Stimulated activated CD8-positive, alpha-beta memory T cell treated with anti-CD3 and anti-CD28 coated beads, Interleukin-12 subunit alpha, Interleukin-12 subunit beta, amount 100 ng/mL, for 1 hour (primary cell): Measurements from ENCODE around the gene ZBTB7C.

Source experiments
- DNase-seq: peaks from one replicate; pipeline ENCODE4 v3.0.0-alpha.2; 2020; ENCODE audit warnings: low read depth

Gene ZBTB7C

DNA sequence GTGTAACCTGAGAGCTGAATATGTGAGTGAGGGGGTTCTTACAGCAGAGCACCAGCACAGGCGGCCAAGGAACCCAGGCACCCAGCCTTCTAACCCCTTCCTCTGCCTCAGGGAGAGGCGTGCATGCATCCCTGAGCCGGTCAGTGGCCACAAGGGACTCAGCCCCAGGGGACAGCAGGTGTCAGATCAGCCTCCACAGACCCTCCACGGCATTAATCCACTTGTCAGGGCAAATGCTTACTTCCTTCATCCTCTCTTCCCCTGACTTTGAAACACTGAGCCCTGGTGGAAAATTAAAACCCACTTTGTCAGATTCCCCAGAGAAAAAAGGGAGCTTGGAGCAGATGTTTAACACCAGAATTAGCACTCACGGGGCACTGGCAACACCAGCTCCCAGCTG, 418.2 kb downstream of the ZBTB7C start:
- no peak for DNase-seq

DNA sequence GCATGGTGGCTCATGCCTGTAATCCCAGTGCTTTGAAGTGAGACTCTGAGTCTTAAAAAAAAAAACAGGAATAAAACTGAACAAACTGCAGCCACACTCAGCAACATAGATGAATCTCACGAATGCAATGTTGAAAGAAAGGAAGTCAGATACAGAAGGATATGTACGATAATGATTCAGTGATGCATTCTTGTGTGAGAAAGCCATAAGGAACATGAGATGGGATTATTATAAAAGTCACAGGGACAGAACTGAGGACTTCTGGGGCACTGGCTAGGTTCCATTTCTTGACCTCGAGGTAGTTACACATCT, 421.8 kb downstream of the ZBTB7C start:
- no peak for DNase-seq

DNA sequence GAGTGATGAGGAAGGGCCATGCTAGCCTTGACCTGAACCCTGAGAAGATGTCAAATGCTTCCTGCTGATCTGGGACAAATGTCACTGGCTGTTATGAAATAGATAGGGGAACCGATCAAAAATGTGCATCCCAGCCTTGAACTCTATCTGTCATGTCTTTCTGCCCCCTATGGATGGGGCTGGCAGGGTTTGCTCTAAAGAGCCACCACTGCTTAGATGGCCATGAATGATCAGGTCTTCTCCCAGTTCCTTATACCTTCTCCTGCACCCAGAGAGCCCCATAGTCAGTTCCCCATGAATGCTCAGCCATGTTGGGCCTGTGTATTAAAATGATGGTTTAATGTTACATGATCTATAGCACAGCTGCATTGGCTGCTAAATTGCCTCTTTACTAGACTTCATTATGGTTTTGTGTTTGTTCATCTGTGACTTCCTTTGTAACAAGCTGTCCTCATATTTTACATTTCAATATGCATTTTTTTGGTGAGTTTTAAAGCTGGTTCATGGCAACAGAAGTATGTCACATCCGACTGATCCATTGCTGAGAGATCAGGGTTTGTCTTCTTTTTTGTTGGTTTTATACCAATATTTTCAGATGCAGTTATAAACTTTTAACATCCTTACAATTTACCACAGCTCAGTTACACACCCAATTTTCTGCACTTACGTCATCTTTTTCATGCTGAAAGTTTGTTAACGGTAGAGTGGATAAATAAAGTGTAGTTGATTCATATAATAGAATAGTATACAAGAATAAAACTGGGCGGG, 422.4 kb downstream of the ZBTB7C start:
- no peak for DNase-seq

DNA sequence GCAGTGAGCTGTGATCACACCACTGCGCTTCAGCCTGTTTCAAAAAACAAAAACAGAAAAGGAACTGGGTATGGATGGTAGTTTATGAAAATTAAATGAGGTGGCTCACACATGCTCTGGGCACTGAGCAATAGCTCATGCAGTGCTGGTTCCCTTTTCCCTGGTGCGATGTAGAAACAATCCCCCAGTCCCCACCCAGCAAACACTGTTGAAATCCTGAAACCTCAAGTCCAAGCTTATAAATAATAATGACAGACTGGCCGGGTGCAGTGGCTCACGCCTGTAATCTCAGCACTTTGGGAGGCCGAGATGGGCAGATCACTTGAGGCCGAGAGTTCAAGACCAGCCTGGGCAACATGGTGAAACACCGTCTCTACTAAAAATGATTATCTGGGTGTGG, 423.3 kb downstream of the ZBTB7C start:
- no peak for DNase-seq

DNA sequence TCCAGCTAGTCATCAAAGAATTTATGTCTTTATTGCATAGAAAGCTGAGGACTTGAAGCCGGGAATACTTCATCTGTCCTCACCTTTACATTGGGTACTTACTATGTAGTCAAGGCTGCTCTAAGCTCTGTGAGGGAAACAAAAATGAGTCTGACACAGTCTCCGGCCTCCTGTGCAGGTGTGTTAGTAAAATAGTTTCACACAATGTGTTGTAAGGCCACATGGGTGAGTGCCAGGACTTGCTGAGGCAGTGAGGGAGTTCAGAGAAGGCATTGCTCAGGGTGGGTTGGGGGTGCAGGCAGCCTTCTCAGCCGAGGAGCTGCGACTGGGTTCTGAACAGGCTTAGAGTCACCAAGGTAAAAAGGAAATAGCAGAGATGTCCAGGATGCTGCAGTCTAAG, 424.2 kb downstream of the ZBTB7C start:
- no peak for DNase-seq

DNA sequence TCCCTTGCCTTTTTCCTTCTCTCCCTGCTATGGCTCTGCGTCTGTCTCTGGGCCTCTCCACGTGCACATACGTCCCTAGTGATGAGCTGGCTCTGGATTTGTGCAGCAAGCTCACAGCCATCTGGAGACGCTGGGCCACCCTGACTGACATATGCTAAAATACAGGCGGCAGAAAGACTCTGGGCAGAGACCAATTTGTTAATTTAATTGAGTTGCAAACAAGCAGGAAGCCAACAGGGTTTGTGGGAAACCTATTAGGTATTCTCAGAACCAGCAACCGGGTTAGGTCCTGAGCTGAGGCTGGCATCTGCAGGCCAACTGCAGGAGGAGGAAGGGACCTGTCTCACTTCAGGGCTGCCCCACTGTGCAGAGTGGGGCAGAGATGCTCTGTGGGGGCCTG, 425.2 kb downstream of the ZBTB7C start:
- DNase-seq, result no peak

DNA sequence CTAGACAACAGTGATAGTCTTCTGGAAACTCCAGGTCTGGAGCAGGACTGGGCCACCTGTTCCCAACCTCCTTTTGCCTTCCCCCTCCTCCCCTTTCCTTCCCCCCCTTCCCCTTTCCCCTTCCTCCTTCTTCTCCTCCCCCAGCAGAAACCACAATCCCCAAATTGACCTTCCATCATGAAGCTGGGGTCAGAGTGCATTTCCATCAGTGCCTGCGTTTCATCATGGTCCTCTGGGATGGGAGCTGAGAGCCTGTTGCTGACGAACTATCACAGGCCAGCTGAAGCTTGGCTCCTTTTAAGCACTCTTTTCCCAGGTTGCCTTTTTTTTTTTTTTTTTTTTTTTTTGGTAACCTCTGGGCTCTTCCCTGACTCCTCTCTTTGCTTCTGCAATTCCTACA, 426.1 kb downstream of the ZBTB7C start:
- no peak for DNase-seq

DNA sequence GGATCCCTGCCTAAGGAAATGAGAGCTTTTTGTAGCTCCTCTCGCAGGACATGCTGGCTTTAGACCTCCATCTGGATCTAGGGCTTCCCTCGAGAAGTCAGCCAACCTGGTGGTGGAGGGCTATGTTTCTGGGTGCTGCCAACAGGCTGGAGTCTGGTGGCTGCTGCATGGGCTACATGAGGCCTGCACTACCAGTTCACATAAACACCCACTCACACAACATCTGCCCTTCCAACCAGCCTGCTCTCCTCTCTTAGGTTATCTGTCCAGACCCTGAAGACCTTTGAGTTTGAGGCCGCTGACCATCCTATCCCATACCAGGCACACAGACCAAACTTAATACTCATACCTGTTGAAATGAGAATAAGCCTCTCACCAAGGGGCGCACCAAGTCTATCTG, 427.4 kb downstream of the ZBTB7C start:
- no peak for DNase-seq

DNA sequence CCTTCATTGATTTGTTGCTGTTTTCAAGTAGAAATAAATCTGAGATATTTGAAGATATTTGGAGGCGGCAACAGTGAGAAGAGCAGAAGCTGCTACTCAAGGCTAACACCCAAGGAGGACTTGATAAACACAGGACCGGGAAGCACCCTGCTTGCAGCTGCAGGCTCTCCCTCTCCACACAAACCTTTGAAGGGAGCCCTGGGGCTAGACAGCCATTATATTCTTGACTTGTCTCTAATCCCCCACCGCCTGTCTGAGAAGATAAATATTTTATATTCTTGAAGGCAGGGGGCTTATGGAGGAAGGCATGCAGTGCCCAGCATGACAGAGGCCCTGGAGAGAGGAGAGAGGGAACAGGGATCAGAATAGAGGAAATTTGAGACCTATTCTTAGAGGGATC, 427.9 kb downstream of the ZBTB7C start:
- no peak for DNase-seq

DNA sequence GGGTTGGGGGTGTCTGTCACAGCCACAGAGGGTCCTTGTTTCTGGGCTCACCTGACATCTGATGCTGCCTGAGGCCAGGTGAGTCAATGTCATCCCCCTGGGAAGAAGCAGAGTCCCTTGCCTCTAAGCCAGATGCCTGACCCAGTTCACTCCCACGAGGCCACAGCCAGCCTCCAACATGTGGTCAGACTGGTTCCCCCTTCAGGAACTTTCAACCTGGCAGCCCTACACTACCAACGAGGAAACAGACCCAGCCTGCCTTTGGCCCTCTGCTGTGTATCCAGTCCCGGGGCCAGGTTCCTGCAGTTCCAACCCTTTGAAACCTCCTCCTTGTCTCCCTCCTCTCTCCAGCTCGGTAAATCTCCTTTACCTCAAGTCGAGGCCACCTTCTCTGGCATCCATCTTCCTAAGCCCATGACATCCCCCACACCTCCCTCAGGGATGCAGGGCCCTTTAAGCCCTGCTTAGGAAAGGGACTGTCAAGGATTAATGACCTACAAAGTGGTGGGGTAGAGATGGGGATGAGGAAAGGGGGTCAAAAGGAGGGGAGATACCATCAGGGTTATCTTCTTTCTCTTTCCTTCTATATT, 429.5 kb downstream of the ZBTB7C start:
- DNase-seq, result no peak

DNA sequence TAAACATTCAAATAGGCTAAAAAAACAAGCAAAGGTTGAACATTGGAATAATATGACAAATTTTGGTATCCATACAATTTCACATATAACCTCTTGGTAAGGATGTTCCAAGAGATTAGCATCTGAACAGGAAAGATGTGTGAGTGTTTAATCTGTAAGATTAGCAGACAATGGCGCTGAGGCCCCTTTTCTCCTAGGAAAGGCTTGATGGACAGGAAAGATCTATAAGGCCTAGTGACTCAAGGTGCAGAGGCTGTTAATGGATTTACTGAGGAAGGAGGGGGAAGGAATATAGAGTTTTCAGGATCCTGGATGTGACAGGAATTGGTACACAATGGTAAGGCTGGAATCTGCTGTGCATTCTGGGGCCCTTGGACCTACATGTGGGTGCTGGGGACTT, 430.6 kb downstream of the ZBTB7C start:
- DNase-seq, result no peak

DNA sequence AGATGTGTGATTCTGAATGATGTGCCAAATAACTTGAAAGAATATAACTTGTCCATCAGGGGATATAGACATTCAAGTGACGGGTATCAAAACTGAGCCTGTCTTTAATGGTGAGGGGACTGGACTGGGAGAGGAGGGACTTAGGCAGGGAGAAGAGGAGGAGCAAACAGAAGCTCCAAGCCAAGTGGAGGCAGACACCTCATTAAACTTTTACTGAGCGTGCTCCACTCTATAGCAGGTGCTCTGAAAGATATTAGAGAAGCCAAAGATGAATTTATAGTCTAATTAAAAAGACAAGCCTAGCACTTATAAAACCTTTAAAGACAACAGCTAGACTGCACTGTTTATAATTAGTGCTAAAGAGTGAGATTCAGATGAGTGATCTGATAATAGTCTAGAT, 431.0 kb downstream of the ZBTB7C start:
- no peak for DNase-seq
